ENCODE measurements around the gene SIN3B. TPM values are rescaled to one million over a fixed set of nuclear protein-coding genes. Genes with fewer than 3 reads are reported as not detected.

SIN3B gene
- total and polyA plus RNA-seq, 9 of the 15 experiments (the other 6 are each of a cell fraction or from before 2014, with no cell fraction given): 0.51 to 34.2 (median 14.3) TPM

- no peak for TF ChIP-seq RNF219 (CRISPR knock-in tag; IDR thresholded peaks at IDR 0.05)
- no peak for TF ChIP-seq RUNX1 (IDR thresholded peaks at IDR 0.05; ENCODE audit: low read depth)
- TF ChIP-seq ZNF785 (CRISPR knock-in tag; IDR thresholded peaks at IDR 0.05): no peak
- no peak for TF ChIP-seq ZNF518B (CRISPR knock-in tag; IDR thresholded peaks at IDR 0.05)
- TF ChIP-seq TAL1 (IDR thresholded peaks at IDR 0.05): peak; percentile 28; the same call in 1 of the 2 replicates
- no peak for TF ChIP-seq NEUROD1 (IDR thresholded peaks at IDR 0.05; ENCODE audit: borderline replicate concordance, low read depth, low read length, partially characterized antibody)
- no peak for TF ChIP-seq ZNF354B (CRISPR knock-in tag; IDR thresholded peaks at IDR 0.05)
- TF ChIP-seq PRMT5 (CRISPR knock-in tag; IDR thresholded peaks at IDR 0.05): no peak
- TF ChIP-seq FOXA3 (CRISPR knock-in tag; conservative IDR thresholded peaks at IDR 0.05 in 1 of 2, IDR thresholded peaks at IDR 0.05 in 1 of 2): peak in 1 of 2 experiments; percentile 45; a peak in 1 of 4 replicates
- 0 out of 2 replicates have a peak, but pooled peaks have one; percentile 8 for TF ChIP-seq SOX6 (IDR thresholded peaks at IDR 0.05)
- TF ChIP-seq ZNF133 (CRISPR knock-in tag; IDR thresholded peaks at IDR 0.05): no peak
- no peak for TF ChIP-seq ZNF830 (CRISPR knock-in tag; IDR thresholded peaks at IDR 0.05)
- TF ChIP-seq ZNF589 (CRISPR knock-in tag; IDR thresholded peaks at IDR 0.05; ENCODE audit: low read depth): 0 out of 2 replicates have a peak, but pooled peaks have one; percentile 8
- no peak for TF ChIP-seq NFYB (IDR thresholded peaks at IDR 0.05; ENCODE audit: extremely low read depth, insufficient read length)
- TF ChIP-seq ZNF431 (CRISPR knock-in tag; IDR thresholded peaks at IDR 0.05): no peak
- TF ChIP-seq GTF3C2 (IDR thresholded peaks at IDR 0.05; ENCODE audit: borderline replicate concordance, extremely low read depth, insufficient read length): no peak
- no peak; the same call in 1 of the 2 replicates for TF ChIP-seq ZNF583 (CRISPR knock-in tag; IDR thresholded peaks at IDR 0.05)
These were observed 58.4 kb downstream of the SIN3B start (continued) for GRCh38 chr19:16887353-16888265.
